ENCODE results near the gene NAT9.
A peak's percentile ranks its signal among the peaks of the same experiment; 100 is the strongest.

The NAT9 gene

DNA sequence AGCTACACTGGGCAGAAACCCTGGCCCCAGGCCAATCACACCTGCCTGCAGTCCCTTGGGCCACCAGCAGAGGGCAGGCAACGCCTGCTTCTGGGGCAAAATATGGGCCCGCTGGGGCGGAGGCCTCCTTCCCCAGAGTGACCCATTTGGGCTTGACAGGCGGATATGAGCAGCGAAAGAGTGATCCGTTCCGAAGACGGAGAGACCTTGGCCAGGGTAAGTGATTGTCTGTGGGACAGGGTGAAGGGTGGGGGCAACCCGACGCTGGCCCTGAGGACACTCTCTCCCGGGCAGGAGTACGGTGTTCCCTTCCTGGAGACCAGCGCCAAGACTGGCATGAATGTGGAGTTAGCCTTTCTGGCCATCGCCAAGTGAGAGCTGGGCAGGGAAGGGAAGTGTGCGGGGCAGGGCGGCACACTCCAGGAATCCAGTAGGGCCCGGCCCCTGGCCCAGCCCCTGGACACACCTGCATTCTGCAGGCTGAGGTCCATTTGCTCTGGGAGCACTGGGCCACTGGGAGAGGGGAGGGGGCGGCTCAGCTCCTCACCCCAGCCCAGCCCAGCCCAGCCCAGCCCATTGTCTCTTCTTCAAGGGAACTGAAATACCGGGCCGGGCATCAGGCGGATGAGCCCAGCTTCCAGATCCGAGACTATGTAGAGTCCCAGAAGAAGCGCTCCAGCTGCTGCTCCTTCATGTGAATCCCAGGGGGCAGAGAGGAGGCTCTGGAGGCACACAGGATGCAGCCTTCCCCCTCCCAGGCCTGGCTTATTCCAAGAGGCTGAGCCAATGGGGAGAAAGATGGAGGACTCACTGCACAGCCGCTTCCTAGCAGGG is 31.2 kb downstream of the NAT9 start:
- DNase-seq (ENCODE audit: low read depth in 2 of 2): peak; percentile 74 to 80

DNA sequence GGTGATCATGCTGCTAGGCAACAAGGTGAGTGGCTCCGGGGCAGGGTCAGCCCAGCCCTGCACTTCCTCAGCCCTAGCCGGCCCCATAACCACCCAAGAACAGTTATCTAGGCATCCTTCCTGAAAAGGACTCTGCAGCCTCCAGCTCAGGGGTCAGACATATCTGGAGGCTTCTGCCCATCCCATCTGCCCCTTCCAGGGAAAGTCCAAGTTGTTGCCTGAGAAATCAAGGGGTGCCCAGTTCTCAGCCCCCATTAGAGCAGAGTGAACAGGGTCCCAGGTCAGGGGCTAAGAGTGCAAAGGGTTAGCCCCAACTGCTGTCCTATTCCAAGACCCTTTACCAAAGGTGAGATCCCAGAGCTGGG is 31.8 kb downstream of the NAT9 start:
- no peak for DNase-seq (ENCODE audit: low read depth in 2 of 2)

DNA sequence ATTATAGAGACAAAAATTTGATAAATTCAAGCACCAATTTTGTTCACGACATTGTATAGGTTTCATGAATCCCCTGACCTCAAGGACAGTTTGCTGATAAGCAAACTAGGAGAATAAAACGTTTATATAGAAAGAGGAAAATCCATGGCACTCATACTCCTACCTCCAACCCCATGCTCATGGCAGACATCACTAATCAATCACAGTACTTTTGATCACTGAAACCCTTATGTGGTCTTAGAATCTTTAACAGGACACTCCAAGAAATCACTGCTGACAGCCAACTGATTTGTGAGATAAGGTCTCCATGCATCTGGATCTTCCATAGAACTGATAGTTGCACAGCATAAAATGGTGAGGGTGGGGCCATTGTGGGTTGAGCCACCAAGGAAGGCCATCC is 32.4 kb downstream of the NAT9 start:
- no peak for DNase-seq (ENCODE audit: low read depth in 2 of 2)

DNA sequence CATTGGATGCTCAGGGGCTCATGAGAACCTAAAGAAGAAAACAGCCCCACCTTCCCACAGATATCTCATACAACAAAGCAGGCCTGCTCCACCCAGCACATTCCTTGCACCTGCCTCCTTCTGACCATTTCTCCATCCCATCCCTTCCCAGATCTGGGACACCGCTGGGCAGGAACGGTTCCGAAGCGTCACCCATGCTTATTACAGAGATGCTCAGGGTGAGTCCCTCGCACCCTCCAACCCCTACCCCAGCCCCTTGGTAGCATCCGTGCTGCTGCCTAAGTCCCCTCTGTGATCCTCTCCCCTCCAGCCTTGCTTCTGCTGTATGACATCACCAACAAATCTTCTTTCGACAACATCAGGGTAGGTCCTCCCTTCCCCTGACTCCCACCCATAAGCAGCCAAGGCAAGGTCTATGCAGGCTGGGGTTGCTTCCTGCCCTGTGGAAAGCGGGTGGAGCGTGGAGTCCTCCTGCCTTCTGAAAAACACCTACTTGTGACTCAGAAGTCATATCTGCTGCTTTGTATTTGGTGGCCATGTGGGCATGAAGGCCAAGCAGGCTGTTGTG is 33.1 kb downstream of the NAT9 start:
- no peak for DNase-seq (ENCODE audit: low read depth in 2 of 2)

DNA sequence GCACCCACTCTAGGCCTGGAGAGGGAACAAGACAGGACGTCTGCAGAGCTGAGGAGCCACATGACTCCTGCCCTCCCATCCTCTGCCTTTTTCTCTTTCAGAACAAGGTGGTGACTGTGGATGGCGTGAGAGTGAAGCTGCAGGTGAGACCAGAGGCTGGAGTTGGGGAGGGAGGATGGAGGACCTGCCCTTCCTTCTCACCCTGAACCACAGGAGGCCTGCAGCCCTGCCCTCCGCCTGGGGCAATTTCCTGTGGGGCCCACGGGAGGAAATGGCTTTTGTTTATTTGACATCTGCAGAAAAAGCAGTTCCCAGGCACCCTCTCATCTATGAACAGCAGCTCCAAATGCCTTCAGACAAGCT is 34.0 kb downstream of the NAT9 start:
- no peak for DNase-seq (ENCODE audit: low read depth in 2 of 2)

DNA sequence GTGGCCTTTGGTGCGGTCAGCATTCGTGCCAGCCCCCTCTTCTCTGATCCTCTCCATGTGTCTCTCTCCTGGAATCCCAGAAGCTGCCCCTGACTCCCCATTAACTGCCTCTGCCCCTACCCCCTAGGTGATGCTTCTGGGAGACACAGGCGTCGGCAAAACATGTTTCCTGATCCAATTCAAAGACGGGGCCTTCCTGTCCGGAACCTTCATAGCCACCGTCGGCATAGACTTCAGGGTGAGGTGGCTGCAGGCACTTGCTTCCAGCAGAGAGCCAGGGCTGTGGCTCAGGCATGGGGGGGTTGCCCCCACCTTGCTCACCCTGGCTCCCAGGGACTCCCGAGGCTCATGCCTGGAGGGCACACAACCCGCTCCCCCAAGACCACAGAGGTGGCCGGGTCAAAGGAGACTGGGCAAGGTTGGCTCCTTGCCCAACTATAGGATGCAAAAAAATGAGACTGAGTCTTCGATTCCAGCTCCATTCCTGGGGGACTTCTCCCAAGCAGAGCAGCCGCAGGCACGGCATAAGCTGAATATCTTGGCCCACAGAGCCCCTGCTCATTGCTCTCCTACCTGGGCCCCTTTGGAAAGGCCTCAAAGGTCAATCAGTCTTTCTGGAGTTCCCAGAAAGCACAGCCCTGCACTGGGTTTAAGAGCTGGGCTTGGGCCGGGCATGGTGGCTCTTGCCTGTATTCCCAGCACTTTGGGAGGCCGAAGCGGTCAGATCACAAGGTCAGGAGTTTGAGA is 35.3 kb downstream of the NAT9 start:
- no peak for DNase-seq (ENCODE audit: low read depth in 2 of 2)

GRCh38 chr17:74740173-74740572 is 36.0 kb downstream of the NAT9 start:
- no peak for DNase-seq (ENCODE audit: low read depth in 2 of 2)

- no peak for DNase-seq (ENCODE audit: low read depth in 2 of 2)
These were observed 36.8 kb downstream of the NAT9 start for GRCh38 chr17:74739227-74739831.

DNA sequence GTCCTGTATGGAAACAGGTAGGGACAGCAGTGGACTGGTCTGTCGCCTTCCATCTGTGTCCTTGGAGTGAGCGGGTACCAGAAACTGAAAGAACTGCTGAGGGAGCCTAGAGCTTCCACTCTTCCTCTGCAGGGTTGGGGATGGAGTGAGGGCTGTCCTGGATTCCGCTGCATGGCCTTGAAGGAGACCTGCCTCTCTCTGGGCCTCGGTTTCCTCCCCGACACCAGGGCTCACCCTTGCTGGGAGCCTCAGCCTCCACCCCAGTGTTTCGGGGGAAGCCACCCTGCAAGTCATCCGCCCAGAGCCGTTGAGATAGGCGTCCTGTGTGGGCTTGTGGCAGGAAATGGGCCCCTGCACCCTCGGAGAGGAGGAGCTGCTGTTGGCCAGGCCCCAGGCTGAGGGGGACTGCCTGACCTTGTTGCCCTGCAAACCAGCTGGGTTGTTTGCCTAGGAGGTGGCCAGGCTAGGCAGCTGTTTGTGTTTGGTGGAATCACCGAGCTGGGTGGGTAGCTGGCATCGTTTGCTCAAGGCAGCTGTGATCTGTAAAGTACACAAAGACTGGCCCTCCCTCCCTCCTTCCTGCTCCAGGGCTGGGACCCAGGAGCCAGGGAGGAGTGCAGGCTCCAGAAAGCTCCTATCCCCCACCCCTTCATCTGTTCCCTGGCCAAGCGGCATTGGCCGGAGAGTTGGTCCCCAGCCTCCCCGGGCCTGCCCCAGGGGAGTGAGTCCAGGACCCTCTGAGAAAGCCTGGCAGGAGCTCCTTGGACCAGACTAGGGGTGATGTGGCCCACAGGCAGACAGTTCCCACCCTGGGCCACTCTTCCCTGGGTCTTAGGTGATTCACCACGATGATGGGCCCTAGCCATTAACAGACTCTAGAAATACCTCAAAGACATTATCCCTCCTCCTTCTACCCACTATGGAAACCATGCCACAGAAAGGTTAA is 37.8 kb downstream of the NAT9 start:
- DNase-seq (ENCODE audit: low read depth in 2 of 2): peak; percentile 52 to 60

- DNase-seq (ENCODE audit: low read depth in 2 of 2): no peak
These were observed 38.7 kb downstream of the NAT9 start for GRCh38 chr17:74737299-74738050.

GRCh38 chr17:74736513-74737298 is 39.4 kb downstream of the NAT9 start, which contains the start of gene RAB37:
RAB37 (plus strand) TSS chr17:74737256; CDS start chr17:74737273, 17 bp downstream.
- no peak for DNase-seq (ENCODE audit: low read depth in 2 of 2)

DNA sequence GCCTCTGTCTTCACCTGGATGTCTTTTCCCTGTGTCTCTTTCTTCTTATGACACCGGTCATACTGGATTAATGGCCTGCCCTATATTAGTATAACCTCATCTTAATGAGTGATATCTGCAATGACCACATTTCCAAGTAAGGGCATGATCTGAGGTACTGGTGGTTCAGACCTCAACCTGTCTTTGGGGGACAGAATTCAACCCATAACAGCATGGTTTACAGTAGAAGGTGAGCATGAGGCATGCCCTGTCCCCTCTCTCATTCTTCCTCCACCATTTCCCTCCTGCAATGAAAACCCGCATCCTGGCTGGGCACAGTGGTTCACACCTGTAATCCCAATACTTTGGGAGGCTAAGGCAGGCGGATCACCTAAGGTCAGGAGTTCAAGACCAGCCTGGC is 41.9 kb downstream of the NAT9 start:
- no peak for DNase-seq (ENCODE audit: low read depth in 2 of 2)

DNA sequence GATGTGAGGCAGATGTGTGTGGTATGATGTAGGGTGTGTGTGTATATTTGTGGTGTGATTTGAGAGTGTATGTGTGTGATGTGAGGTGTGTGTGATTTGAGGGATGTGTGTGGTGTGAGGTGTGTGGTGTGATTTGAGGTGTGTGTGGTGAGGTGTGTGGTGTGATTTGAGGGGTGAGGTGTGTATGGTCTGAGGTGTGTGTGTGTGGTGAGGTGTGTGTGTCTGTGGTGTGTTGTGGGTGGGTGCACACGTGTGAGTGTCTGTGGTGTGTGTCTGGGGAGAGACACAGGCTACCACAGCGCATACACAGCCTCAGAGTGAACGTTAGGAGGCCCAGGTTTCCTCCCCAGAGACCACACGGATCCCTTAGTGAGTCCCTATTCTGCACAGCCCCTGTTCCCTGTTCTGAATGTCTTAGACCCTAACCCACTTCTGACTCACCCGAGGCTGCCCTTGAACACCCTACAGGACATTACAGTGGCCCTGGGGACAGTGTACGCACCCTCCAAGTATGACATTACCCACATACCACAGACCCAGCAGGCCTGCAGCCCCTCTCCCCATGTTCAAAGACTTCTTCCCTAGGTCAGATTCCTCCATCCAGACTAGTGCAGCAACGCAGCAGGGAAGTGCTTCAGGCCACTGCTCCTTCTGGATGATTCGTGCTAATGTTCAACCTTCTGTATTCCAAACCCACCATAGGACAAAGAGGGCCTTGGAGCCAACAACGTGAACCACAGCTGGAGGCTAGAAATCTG is 42.6 kb downstream of the NAT9 start:
- DNase-seq (ENCODE audit: low read depth in 2 of 2): no peak

- no peak for DNase-seq (ENCODE audit: low read depth in 2 of 2)
These were observed 43.9 kb downstream of the NAT9 start for GRCh38 chr17:74732042-74732867.

DNA sequence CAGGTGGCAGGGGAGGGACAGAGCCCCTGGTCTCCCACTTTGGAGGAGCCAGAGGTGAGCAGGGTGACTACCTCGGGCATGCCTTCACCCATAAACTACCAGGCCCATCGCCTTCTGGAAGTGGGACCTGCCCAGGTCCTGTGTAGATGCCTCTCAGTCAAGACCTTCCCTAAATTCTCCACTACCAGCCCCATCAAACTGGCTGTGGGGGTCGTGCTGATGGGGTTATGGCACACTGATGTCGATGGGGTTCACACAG is 44.9 kb downstream of the NAT9 start:
- DNase-seq (ENCODE audit: low read depth in 2 of 2): no peak

DNA sequence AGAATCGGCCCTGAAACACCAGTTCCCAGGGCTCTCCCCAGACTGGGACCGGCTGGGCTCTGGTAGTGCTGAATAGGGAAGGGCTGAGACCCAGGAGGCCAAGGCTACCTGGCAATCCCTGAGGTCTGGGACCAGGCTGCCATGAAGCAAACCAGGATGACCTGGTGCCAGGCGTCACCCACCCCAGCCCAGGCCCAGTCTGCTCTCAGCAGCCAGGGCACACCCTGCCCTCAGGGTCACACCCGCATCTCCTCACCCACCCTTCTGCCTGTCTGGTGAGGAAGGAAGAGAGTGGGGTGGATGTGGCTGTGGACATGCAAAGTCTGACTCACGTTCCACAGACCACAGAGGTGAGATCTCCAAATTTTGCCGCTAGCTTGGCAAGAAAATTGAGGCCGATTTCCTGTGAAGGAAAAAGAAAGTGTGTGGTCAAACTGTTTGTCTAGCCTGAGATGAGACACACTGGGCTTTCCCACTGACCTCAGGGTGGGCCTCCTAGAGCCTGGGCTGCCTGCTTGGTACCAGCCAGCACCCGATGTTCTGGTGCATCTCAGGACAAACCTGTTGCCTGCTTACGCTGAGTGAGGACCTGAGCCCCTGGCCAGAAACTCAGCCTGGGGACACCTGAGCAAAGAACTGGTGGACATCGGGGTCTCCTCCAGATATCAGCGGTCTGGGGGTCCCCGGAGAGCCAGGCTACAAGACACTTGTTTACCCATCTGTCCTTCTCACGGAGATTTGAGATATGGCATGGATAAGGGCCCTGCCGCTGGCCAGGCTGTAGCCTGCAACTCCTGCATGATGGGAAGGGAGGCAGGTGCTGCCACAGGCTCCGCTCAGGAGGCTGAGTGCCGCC is 45.4 kb downstream of the NAT9 start:
- DNase-seq (ENCODE audit: low read depth in 2 of 2): no peak

- no peak for DNase-seq (ENCODE audit: low read depth in 2 of 2)
These were observed 46.3 kb downstream of the NAT9 start for GRCh38 chr17:74729866-74730265.

DNA sequence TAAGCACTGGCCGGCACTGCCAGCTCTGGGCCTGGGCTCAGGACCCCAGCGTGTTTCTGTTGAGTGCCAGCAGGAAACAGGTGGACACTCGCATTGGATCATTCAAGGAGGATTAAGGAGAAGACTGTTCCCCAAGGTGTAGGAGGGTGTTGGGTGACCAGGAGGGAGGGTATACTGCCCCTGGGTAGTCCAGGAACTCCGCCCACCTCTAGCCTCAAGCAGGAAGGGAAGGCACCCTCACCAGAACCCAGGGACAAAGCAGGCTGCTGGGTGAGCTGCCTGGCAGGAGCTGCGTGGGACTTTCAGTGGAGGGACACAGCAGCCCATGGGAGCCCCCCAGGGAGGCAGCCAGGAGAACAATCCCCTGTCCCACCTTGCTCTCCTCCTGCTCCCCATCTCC is 46.8 kb downstream of the NAT9 start:
- DNase-seq (ENCODE audit: low read depth in 2 of 2): no peak
